Esophagus (tissue), 2 donors: ENCODE data around the gene ZDHHC14. TPM values are rescaled to one million over a fixed set of nuclear protein-coding genes. Genes with fewer than 3 reads are reported as not detected.

Experiments
- H3K27ac ChIP-seq, 2 donors: one replicate each; pipeline ENCODE4 v1.5.1; 2013; ENCODE audit warnings: low read depth in 2 of 2, mild to moderate bottlenecking in 2 of 2, inconsistent platforms in 1 of 2, low read length in 1 of 2, moderate library complexity in 1 of 2
- H3K27me3 ChIP-seq, 2 donors: one replicate each; pipeline ENCODE4 v1.6.1; 2013; ENCODE audit warnings: low read length in 2 of 2, control low read depth in 1 of 2, mild to moderate bottlenecking in 1 of 2; ENCODE audit not compliant: insufficient read depth in 2 of 2, control insufficient read depth in 1 of 2
- H3K36me3 ChIP-seq, 2 donors: one replicate each; pipeline ENCODE4 v1.6.1; 2013; ENCODE audit warnings: low read length in 1 of 2; ENCODE audit not compliant: control insufficient read depth in 2 of 2, insufficient read depth in 2 of 2
- H3K4me1 ChIP-seq, 2 donors: one replicate each; pipeline ENCODE4 v1.6.1; 2013; ENCODE audit warnings: low read length in 1 of 2; ENCODE audit not compliant: control insufficient read depth in 2 of 2, insufficient read depth in 2 of 2
- H3K4me3 ChIP-seq, 2 donors: one replicate each; pipeline ENCODE4 v1.5.1; 2013; ENCODE audit warnings: low read length in 2 of 2, mild to moderate bottlenecking in 2 of 2, low read depth in 1 of 2, moderate library complexity in 1 of 2
- H3K9me3 ChIP-seq, 2 donors: one replicate each; pipeline ENCODE4 v1.6.1; 2013; ENCODE audit warnings: mild to moderate bottlenecking in 2 of 2, low read depth in 1 of 2, low read length in 1 of 2, moderate library complexity in 1 of 2; ENCODE audit not compliant: control insufficient read depth in 2 of 2, insufficient read depth in 1 of 2
- WGBS, 2 donors: extraction: QIAGEN DNeasy Blood & Tissue Kit; methylation state at CpG; one replicate each; pipeline ENCODE4 v1.1.7; 2013; 5-methylcytosine and 5-hydroxymethylcytosine counted together
- polyA plus RNA-seq, 2 donors: library from polyadenylated mRNA; stranded (reverse); fragments of 200-250 nt; gene quantifications; one replicate each; pipeline ENCODE4 v1.2.3, GENCODE V29; 2013
- donor health status: healthy with polysubstance abuse.
- donor health status: Bipolar disorder and iron deficiency.

ZDHHC14 gene
- polyA plus RNA-seq, 2 donors, result 2.9 to 3.7 TPM

DNA sequence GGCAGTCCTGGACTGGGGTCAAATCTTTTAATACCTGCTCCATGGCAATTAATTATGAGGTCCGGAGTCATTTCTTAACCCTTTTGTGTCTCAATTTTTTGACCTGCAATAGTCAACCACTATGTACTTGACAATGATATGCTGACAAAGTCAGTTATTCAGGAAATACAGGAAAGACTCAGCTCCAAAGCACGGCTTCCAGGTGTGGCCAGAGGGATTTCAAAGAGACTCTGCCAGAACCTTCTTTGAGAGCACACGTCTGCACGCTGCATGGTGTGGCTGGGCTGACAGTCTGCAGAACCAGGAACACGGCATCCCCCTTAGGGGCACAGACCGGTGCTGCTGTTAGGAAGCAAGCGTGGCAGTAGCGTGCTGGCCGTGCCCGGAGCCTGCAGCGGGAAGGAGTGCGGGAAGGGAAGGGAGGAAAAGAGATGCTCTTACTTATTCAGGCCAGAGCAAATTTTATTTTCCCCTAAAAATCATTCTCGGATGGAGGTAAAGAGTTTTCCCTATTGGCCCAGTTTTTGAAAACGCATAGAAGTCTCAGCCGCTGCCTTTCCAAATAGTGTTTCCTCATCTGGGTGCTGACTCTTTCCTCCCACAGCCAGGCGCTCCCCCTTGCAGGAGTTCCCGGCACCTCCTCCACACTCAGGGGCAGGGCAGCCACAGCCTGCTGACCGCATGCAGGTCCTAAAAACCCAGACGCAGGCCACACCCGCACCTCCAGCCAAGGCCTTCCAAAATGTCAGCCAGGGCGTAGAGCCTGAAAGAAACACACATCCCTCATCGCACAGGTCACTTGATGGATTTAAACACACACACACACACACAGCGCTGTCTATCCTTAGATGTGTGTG, 254.6 kb downstream of the ZDHHC14 start:
- H3K9me3 ChIP-seq, result no peaks in the 10 kb centered on the region
- 81 to 82% methylated on average over 23 of the region's 23 CpGs for WGBS, 2 donors
- no peaks in the 10 kb centered on the region for H3K27me3 ChIP-seq
- H3K4me3 ChIP-seq, result no peak overlapping the region
- H3K4me1 ChIP-seq, result peaks cover 0 to 5% of the 10 kb centered on the region in 2 donors
- H3K36me3 ChIP-seq, result peaks cover 0 to 2% of the 10 kb centered on the region in 2 donors
- H3K27ac ChIP-seq, result peak overlapping the region in 1 of 2 donors; percentile 86

DNA sequence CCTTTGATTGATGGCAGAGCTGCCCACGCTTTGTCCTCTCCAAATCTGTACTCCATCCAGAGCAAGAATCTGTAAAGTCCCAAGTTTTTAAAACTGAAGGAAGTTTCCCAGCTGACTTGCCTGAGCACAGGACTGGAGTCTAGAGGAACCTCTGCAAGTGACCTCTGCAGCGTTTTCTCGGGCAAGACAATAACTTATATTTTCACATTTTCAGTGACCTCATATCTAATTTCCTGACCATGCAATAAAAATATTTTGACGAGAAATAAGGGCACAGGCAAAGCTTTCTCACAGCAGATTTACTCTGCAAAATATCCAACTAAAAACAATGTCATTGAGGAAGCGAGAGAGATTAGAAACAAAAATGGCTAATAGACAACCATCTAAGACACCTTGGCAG, 256.5 kb downstream of the ZDHHC14 start:
- no peak overlapping the region for H3K4me3 ChIP-seq
- no peaks in the 10 kb centered on the region for H3K27me3 ChIP-seq
- H3K27ac ChIP-seq, result no peak overlapping the region
- peaks cover 0 to 2% of the 10 kb centered on the region in 2 donors for H3K36me3 ChIP-seq
- H3K9me3 ChIP-seq, result no peaks in the 10 kb centered on the region
- peaks cover 0 to 5% of the 10 kb centered on the region in 2 donors for H3K4me1 ChIP-seq
- WGBS, 2 donors, result 88% methylated on average over 5 of the region's 5 CpGs

DNA sequence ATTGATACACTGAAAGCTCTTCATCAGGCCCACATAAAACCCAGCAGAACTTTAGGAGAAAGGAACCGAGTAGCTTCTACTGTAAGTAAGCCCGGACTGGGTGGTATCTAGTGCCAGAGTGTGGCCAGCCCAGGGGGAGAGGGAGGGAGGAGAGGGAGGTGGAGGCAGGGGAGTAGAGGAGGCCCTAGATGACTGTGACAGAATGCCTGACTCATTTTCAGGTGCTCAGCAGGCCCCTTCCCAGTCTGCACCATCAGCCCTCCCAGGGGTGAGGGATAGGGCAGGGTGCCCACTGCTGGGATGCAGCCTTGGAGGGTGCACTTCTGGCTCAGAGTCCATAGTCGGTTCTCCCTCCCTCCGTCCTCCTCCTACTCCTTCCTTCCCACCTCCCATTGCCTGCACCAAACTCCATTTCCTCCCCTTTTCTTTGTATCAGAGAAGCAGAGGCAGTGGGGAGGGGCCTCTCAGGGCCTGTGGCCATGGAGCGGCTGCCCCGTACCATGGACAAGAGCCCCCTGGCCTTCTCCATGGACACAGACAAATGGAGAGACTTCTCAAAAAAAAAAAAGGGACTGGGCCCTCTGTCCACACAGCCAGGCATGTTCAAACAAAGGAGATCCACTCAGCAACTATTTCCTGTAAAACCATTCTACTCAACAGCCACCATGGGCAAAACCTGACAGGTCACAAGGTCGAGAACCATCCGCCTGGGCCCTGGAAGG, 257.1 kb downstream of the ZDHHC14 start:
- Histone ChIP-seq H3K9me3 (no peaks in the 10 kb centered on the region), H3K36me3 (no peaks in the 10 kb centered on the region), H3K4me3 (no peak overlapping the region), H3K4me1 (peaks cover 0 to 5% of the 10 kb centered on the region in 2 donors), H3K27me3 (no peaks in the 10 kb centered on the region), H3K27ac (no peak overlapping the region)
- WGBS, 2 donors, result 92 to 93% methylated on average over 7 to 8 of the region's 8 CpGs

DNA sequence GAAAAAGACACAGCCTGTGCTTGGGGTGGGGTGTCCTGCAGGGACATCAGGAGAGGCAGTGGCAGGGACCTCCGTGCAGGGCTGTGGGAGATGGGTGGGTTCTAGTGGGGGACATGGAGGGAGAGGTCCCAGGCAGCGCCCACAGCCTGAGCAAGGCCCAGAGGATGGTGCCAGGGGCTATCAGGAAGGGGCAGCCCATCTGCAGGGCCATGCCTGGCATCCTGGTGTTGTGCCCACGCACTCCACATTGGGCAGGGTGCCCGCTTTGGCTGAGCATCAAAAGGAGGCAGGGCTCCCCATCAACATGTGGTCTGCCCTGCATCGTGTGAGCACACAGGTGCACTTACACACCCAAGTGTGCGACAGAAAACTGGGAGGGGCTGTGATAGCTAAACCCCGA, 257.8 kb downstream of the ZDHHC14 start:
- Histone ChIP-seq H3K27me3 (no peaks in the 10 kb centered on the region), H3K4me1 (peaks cover 0 to 5% of the 10 kb centered on the region in 2 donors), H3K27ac (no peak overlapping the region), H3K4me3 (no peak overlapping the region), H3K9me3 (no peaks in the 10 kb centered on the region), H3K36me3 (no peaks in the 10 kb centered on the region)
- 82 to 85% methylated on average over 7 of the region's 7 CpGs for WGBS, 2 donors

DNA sequence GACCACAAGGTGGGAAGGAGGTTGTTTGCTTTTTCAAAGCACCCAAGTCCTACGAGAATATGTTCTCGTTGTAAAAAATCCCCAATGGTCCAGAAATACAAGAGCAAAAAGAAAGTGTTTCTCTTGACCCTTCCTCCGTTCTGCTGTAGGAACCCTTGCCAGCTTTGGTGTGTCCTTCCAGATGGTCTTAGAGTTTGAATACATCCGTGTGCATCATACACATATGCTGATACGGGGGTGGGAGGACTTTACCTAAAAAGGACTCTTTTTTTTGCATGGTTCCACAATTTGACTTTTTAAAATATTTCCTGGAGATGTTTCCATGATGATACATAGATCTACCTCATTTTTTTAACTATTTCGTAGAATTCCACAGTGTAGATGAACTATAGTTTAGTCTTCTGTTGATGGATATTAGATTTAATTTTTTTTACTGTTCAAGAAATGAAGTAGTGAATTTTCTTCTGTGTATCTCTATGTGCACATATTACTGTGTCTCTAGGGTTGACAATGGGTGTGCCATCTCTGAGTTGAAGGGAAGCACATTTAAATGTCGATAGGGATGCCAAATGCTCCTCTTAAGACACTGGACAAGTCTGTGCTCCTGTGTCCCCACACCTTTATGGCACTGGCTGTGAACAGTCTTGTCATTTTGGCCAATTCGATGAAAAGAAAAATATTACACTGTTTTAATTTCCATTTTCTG, 259.9 kb downstream of the ZDHHC14 start:
- no peaks in the 10 kb centered on the region for H3K9me3 ChIP-seq
- H3K27ac ChIP-seq, result no peak overlapping the region
- no peaks in the 10 kb centered on the region for H3K27me3 ChIP-seq
- 91 to 96% methylated on average over 8 of the region's 8 CpGs for WGBS, 2 donors
- H3K4me3 ChIP-seq, result no peak overlapping the region
- H3K36me3 ChIP-seq, result no peaks in the 10 kb centered on the region
- H3K4me1 ChIP-seq, result no peaks in the 10 kb centered on the region

DNA sequence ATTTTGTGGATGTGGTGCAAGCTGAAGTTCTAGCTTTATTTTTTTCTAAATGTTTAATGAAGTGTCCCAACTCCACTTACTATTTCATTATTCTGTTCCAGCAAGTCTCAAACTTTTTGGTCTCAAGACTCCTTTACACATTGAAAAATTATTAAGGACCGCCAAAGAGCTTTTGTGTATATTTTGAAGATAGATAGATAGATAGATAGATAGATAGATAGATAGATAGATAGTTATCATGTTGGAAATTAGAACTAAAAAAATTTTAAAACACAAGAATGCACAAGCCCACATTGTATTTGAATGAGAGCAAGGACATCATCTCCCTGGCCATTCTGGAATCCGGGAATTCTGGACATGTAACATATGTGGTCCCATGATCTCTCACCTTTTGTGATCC, 260.8 kb downstream of the ZDHHC14 start:
- H3K27me3 ChIP-seq, result no peaks in the 10 kb centered on the region
- H3K4me3 ChIP-seq, result no peak overlapping the region
- no peaks in the 10 kb centered on the region for H3K36me3 ChIP-seq
- no peak overlapping the region for H3K27ac ChIP-seq
- H3K9me3 ChIP-seq, result no peaks in the 10 kb centered on the region
- WGBS, 2 donors, result 91% methylated on average over 2 of the region's 2 CpGs
- H3K4me1 ChIP-seq, result no peaks in the 10 kb centered on the region

DNA sequence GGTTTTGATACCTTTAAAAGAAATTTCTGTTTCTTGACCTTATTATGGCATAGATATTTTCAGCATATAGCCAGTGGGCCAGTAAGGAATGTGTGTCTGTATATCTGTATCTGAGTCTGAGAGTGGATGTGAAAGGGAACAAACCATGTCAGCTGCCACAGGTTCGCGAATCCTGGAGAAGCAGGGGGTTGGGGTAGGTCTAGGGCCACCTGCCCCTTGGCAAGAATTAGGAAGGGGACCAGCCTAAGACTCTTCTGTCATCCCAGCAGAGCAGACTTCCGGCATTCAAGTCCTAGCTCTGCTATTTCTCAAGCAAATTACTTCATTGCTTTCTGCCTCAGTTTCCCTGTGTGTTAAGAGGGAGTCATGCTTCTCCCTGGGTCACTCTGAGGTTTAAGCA, 261.7 kb downstream of the ZDHHC14 start:
- WGBS, 2 donors, result 94 to 97% methylated on average over 3 of the region's 3 CpGs
- H3K27me3 ChIP-seq, result no peaks in the 10 kb centered on the region
- no peak overlapping the region for H3K27ac ChIP-seq
- no peaks in the 10 kb centered on the region for H3K36me3 ChIP-seq
- H3K4me1 ChIP-seq, result no peaks in the 10 kb centered on the region
- H3K9me3 ChIP-seq, result no peaks in the 10 kb centered on the region
- no peak overlapping the region for H3K4me3 ChIP-seq

DNA sequence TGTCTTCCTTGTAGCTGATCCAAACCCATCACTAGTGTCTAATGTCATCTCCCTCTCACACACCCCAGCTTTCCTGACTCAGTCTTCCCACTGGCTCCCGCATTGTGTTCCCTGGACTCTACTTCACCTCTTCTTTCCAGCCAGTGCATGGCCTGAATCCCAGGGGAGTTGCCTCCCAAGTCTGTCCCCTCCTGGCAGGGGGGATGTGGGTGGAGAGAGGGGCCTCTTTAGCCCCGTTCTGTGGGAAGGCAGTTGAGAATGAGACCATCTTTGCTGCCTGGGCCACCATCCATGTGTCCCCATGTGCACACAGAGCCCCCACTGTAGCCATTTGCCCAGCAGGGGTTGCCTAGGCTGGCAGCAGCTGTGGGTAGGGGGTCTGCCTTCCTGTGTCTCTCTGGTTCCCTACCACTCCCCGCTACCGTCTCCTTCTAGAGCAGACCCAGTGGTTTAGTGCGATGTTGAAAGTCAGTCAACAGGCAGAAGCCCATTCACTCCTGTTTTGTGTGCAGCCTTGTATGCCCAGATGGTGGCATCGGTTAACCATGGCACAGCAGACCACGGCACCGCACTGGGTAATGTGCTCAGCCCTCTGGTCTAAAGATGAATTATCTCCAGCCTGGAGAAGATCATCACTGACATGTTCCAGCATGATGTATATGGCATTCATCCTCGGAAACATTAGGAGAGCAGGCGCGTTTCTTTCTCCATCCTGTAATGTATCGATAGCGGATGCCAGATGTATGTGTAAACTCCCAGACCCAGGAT, 263.2 kb downstream of the ZDHHC14 start:
- H3K9me3 ChIP-seq, result no peaks in the 10 kb centered on the region

DNA sequence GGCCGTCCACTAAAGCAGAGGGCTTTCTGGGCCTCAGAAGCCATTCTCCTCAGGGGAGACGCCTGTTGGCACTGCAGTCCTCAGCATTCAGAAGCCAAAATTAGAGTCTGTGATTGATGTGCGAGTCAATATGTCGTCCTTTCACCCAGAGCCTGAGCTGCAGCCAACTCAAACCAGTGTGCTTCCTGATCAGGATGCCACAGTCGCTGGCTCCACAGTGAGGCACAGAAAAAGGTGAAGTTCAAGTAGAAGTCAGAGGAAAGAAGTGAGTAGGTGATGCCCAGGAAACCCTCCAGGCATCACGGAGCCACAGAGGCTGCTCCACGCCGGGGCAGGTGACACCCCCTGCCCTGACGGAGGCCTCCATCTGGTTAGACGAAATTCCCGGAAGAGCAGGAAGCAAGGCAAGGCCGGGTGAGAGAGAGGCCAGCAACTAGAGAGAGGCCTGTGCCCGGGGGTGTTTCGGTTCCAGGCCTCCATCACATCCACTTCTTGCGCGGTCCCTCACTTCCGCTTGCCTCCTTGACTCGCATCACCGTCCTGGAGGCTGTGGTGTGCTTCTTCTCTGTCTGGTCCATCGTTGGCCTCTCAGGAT, 264.3 kb downstream of the ZDHHC14 start:
- Histone ChIP-seq H3K9me3 (no peaks in the 10 kb centered on the region), H3K27me3 (no peaks in the 10 kb centered on the region), H3K36me3 (no peaks in the 10 kb centered on the region), H3K4me1 (no peaks in the 10 kb centered on the region), H3K4me3 (no peak overlapping the region), H3K27ac (no peak overlapping the region)
- 85% methylated on average over 20 of the region's 20 CpGs for WGBS, 2 donors

More for the DNA sequence above, 263.2 kb downstream of the ZDHHC14 start:
- Histone ChIP-seq H3K27ac (no peak overlapping the region), H3K4me3 (no peak overlapping the region), H3K27me3 (no peaks in the 10 kb centered on the region), H3K4me1 (no peaks in the 10 kb centered on the region), H3K36me3 (no peaks in the 10 kb centered on the region)
- WGBS, 2 donors, result 67 to 83% methylated on average over 13 of the region's 13 CpGs
